ENCODE data around the gene FHOD3.

- TF ChIP-seq CTCF (IDR thresholded peaks at IDR 0.05), result no peak
- TF ChIP-seq POLR2A (IDR thresholded peaks at IDR 0.05), result no peak
- no peak for TF ChIP-seq POLR2AphosphoS5 (IDR thresholded peaks at IDR 0.05; ENCODE audit: insufficient read depth in 1 of 2, low read depth in 1 of 2)
Observed at GRCh38 chr18:36519358-36519757, 221.8 kb downstream of the FHOD3 start.
